HG02642 (cell line): ENCODE results near the gene SLITRK3.
A peak's percentile ranks its signal among the peaks of the same experiment; 100 is the strongest.

Experiments used
- ATAC-seq: cut with Tn5 transposase; IDR thresholded peaks from one replicate; pipeline ENCODE4 v1.9.1; 2021; ENCODE audit warnings: mild to moderate bottlenecking; ENCODE audit not compliant: unreplicated experiment, poor library complexity

Gene SLITRK3

GRCh38 chr3:165195640-165196576, at the start of gene SLITRK3:
TSS of gene SLITRK3 (minus strand) at chr3:165196384. CDS start at chr3:165190830, 5,554 bp downstream.
- ATAC-seq = no peak

DNA sequence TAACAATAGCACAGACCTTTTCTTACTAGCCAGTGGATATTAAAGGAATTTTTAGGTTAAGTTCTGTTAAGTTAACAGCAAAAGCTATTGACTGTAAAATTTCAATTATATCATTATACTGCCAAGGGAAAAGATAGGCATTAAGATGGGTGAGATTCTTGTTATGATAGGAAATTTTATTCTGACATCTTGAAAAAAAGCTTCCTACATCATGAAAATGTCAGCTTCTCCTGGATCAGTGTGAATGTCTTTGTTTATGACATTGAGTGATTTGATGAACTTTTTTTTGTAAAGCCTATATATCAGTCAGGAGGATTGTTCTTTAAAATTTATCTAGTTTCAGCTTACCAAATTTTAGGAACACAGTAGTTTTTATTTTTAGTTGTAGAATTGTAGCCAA, 47.4 kb upstream of the SLITRK3 start:
- ATAC-seq = no peak

DNA sequence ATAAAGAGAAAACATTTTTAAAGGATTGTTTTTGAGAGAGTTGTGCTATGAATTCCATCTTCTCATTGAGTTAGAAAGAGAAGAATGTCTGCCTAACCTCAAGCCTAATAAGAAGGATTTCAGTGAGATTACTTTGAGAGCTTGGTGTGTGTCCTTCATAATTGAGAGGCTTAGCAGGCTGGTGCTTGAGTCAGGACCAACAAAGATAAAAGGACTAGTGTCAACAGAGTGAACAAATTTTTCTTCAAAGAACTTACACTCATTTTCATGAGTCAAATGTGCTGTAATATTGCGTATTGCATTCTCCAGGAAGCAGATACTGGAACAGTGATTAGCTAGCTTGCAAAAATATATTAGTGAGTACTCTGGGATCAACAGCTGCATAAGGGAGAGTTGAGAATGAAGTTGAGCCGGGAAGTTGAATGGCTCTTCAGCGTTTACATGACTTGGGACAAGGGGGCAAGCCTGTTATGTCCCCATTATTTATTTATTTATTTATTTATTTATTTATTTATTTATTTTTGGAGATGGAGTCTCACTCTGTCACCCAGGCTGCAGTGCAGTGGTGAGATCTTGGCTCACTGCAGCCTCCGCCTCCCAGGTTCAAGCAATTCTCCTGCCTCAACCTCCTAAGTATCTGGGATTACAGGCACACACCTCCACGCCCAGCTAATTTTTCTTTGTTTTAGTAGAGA, 37.5 kb upstream of the SLITRK3 start:
- ATAC-seq = no peak

GRCh38 chr3:165225604-165226003, 29.4 kb upstream of the SLITRK3 start:
- no peak for ATAC-seq

- no peak for ATAC-seq
Observed at GRCh38 chr3:165217739-165218138, 21.6 kb upstream of the SLITRK3 start.

- no peak for ATAC-seq
Observed at GRCh38 chr3:165212580-165212979, 16.4 kb upstream of the SLITRK3 start.

DNA sequence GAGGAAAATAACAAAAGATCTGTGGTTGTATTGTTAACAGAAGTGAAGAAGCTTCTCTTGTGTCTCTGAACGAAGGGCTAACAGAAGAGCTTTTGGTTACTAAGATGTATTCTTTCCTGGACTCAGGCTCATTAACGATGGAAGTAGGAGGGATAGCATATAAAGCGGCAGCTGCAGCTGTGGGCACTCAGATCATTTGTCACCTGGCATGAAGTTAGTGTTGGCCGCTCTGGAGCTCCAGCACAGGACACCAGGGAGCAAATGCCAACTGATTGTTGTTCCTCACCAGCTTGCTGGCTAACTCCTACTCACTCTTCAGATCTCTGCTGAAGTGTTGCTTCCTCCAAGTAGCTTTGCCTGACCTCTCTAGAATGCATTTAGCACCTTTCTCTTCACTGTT, 15.5 kb upstream of the SLITRK3 start:
- ATAC-seq = no peak

GRCh38 chr3:165210727-165211126, 14.5 kb upstream of the SLITRK3 start:
- no peak for ATAC-seq

GRCh38 chr3:165210132-165210531, 13.9 kb upstream of the SLITRK3 start:
- ATAC-seq = no peak

GRCh38 chr3:165206454-165207266, 10.5 kb upstream of the SLITRK3 start:
- ATAC-seq = peak; percentile 99

DNA sequence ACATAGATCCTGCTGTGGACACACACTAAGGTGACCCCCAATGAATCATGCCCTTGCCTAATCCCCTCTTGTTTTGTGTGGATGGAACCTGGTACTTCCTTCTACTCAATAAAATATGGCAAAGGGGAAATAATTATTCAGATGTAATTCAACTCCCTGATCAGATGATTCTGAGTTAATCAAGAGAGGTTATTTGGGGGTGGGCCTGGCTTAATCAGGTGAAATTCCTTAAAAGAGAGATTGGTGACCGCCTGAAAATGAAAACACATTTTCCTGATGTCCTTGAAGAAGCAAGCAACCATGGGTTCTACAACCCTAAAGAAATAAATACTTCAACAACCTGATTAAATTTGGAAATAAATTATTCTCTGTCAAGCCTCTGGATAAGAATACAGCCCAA, 8.3 kb upstream of the SLITRK3 start:
- ATAC-seq = no peak

- no peak for ATAC-seq
Observed at GRCh38 chr3:165202995-165203394, 6.8 kb upstream of the SLITRK3 start.

- no peak for ATAC-seq
Observed at GRCh38 chr3:165201964-165202363, 5.8 kb upstream of the SLITRK3 start.

- ATAC-seq = no peak
Observed at GRCh38 chr3:165197481-165197800, 1.3 kb upstream of the SLITRK3 start.

DNA sequence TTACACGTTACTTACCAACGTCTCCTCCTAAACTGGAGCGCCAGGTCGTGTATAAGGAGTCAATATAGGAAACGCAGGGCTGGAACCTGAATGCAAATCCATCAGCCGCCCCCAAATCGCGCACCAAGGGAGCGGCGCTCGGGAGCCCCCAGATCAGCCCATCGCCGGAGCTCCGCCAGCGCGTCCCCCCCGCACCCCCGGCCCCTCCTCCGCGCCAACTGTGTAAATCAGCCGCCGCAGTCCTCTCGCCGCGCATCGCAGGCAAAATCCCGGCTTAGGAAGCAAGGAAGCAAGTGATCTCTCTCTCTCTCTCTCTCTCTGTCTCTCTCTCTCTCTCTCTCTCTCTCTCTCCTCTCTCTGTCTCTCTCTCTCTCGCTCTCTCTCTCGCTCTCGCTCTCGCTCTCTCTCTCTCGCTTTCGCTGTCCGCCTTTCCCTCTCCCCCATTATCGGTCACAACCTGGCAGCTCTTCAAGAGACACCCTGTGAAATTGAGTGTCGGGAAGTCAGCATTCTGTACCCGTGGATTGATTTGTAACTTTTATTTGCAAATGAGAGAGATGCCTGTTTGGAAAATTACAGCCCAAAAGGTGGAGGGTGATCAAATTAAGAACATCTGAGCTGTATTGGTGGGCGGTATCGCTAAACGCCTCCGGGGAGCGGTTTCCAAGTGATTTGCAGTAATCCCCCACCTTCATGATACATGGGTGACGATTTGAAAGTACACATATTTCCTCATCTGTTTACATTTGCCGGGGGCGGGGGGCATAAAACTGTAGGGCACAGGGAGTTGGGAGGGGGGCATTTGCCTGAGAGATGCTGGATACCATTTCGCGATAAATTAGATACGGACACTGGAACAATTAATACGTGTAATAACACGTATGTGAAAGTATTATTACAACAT, 645 bp upstream of the SLITRK3 start:
- ATAC-seq = no peak

DNA sequence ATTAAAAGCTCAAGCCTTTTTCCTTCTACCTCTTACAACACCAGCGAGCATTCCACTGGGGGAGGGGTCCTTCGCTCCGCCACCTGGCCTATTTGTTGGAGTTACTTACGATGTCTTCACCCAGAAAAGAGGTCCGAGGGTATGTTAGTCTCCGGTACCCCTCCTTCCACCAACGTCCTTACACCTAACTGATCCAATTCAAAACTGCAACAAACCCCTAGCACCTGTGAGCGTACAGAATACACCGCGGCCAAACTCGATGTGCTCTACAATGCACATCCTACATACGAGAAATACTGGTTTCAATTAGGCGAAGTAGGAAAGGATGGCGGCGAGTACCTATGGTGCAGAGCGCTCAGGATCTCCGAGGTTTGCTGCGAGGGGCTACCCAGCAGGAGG, 944 bp downstream of the SLITRK3 start:
- no peak for ATAC-seq

- ATAC-seq = no peak
Observed at GRCh38 chr3:165194511-165195240, 1.5 kb downstream of the SLITRK3 start.

DNA sequence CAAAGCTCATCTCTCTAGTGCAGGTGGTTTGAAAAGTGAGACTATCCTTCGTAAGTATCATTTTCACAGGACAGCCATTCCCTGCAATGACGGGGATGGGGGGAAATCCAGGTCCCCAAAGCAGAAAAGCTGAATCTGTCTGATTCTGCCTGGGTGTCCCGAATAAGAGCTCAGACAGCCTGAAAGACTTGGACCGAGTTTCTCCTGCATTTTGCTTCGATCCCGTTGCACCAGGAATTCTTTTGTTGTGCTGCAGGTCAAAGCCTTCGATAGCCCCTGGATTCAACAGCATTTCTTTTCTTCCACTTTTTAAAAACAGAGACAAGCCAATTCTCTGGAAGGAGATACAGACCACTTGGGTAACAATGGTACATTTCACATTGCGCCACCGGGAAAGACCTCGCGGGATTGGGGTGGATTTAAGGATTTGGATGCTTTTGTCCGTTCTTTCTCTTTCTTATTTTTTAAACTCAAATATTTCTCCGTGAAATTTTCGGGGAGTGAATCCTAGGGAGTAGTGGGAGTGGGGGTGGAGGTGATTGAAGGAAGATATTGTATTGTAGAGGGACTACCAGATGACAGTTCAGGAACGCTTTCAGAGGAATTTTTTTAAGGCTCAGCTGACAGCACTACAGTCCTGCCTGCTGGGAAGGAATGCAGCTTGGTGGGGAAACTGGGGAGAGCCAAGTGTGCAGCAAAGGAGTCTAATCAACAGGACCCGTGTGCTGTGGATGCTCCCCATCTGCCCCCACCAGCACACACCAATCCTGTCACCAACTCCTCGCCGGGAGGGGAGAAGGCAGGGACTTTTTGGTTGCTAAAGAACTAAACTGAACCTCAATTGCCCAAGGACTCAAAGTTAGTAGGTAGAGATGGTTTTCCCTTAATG, 2.6 kb downstream of the SLITRK3 start:
- no peak for ATAC-seq
